Liver (tissue), 9 donors: ENCODE measurements around the gene PRSS56. TPM values are rescaled to one million over a fixed set of nuclear protein-coding genes. Genes with fewer than 3 reads are reported as not detected.

Experiments
- DNase-seq: peaks from one replicate; pipeline ENCODE4 v3.0.0-alpha.2; 2017; ENCODE audit warnings: low spot score
- H3K27ac ChIP-seq, 2 donors: one replicate each; pipeline ENCODE4 v1.7.0; 2013; ENCODE audit warnings: inconsistent platforms in 2 of 2, low read length in 2 of 2, control low read depth in 1 of 2, low read depth in 1 of 2, mild to moderate bottlenecking in 1 of 2
- H3K27me3 ChIP-seq, 4 donors: one replicate each; pipeline versions ENCODE4 v1.6.1 to v1.7.0; 2013; ENCODE audit warnings: low read length in 3 of 4, inconsistent platforms in 1 of 4, mild to moderate bottlenecking in 1 of 4, moderate library complexity in 1 of 4; ENCODE audit not compliant: control insufficient read depth in 4 of 4, insufficient read depth in 4 of 4
- H3K36me3 ChIP-seq, 4 donors: one replicate each; pipeline versions ENCODE4 v1.6.1 to v1.7.0; 2013; ENCODE audit warnings: low read length in 3 of 4, mild to moderate bottlenecking in 3 of 4, low read depth in 1 of 4, moderate library complexity in 1 of 4; ENCODE audit not compliant: control insufficient read depth in 4 of 4, insufficient read depth in 3 of 4
- H3K4me1 ChIP-seq, 4 donors: one replicate each; pipeline versions ENCODE4 v1.6.1 to v1.7.0; 2013; ENCODE audit warnings: low read length in 3 of 4, mild to moderate bottlenecking in 3 of 4, moderate library complexity in 1 of 4; ENCODE audit not compliant: control insufficient read depth in 4 of 4, insufficient read depth in 4 of 4
- H3K4me3 ChIP-seq, 3 donors: one replicate each; pipeline versions ENCODE4 v1.6.1 to v1.7.0; 2013; ENCODE audit warnings: low read length in 3 of 3, control low read depth in 1 of 3, low read depth in 1 of 3, mild to moderate bottlenecking in 1 of 3
- H3K9ac ChIP-seq, 2 donors: one replicate each; pipeline ENCODE4 v1.7.0; 2013; ENCODE audit warnings: low read length in 2 of 2, mild to moderate bottlenecking in 2 of 2, moderate library complexity in 2 of 2, control low read depth in 1 of 2, low read depth in 1 of 2
- H3K9me3 ChIP-seq, 4 donors: one replicate each; pipeline versions ENCODE4 v1.6.1 to v1.7.0; 2013; ENCODE audit warnings: low read length in 3 of 4; ENCODE audit not compliant: control insufficient read depth in 4 of 4
- ATF3 ChIP-seq: IDR thresholded peaks from 2 replicates; pipeline ENCODE4 v1.6.1; 2016; ENCODE audit warnings: antibody characterized with exemption
- EGR1 ChIP-seq, 2 donors: IDR thresholded peaks; 2 replicates each; pipeline ENCODE4 v1.6.1; 2016 to 2018; ENCODE audit warnings: antibody characterized with exemption in 2 of 2, low read depth in 2 of 2
- FOXA1 ChIP-seq: IDR thresholded peaks from 2 replicates; pipeline ENCODE4 v1.6.1; 2016; ENCODE audit warnings: antibody characterized with exemption
- FOXA2 ChIP-seq: IDR thresholded peaks from 2 replicates; pipeline ENCODE4 v1.6.1; 2016; ENCODE audit warnings: antibody characterized with exemption
- GABPA ChIP-seq, 2 donors: IDR thresholded peaks in 1 of 2; conservative IDR thresholded peaks in 1 of 2; 2 replicates each; pipeline ENCODE4 v1.6.1; 2016; ENCODE audit warnings: antibody characterized with exemption in 2 of 2, mild to moderate bottlenecking in 1 of 2, moderate library complexity in 1 of 2
- HNF4G ChIP-seq: IDR thresholded peaks from 2 replicates; pipeline ENCODE4 v1.6.1; 2016; ENCODE audit warnings: antibody characterized with exemption
- JUND ChIP-seq, 2 donors: IDR thresholded peaks; 2 replicates each; pipeline ENCODE4 v1.6.1; 2016; ENCODE audit warnings: antibody characterized with exemption in 2 of 2
- MAX ChIP-seq: IDR thresholded peaks from 2 replicates; pipeline ENCODE4 v1.6.1; 2016; ENCODE audit warnings: antibody characterized with exemption
- NR2F2 ChIP-seq: IDR thresholded peaks from 2 replicates; pipeline ENCODE4 v1.6.1; 2016; ENCODE audit warnings: antibody characterized with exemption
- RAD21 ChIP-seq, 2 donors: IDR thresholded peaks; 2 replicates each; pipeline ENCODE4 v1.6.1; 2016; ENCODE audit warnings: antibody characterized with exemption in 2 of 2, mild to moderate bottlenecking in 2 of 2
- REST ChIP-seq: IDR thresholded peaks from 2 replicates; pipeline ENCODE4 v1.6.1; 2016; ENCODE audit warnings: antibody characterized with exemption, mild to moderate bottlenecking
- RXRA ChIP-seq, 2 donors: IDR thresholded peaks; 2 replicates each; pipeline ENCODE4 v1.6.1; 2017 to 2018; ENCODE audit warnings: antibody characterized with exemption in 2 of 2, mild to moderate bottlenecking in 1 of 2
- SP1 ChIP-seq: IDR thresholded peaks from 2 replicates; pipeline ENCODE4 v1.6.1; 2018; ENCODE audit warnings: antibody characterized with exemption, mild to moderate bottlenecking
- TAF1 ChIP-seq: conservative IDR thresholded peaks from 2 replicates; pipeline ENCODE4 v1.6.1; 2016; ENCODE audit warnings: antibody characterized with exemption, mild to moderate bottlenecking
- YY1 ChIP-seq: IDR thresholded peaks from 2 replicates; pipeline ENCODE4 v1.6.1; 2016; ENCODE audit warnings: antibody characterized with exemption, mild to moderate bottlenecking
- ZBTB33 ChIP-seq: IDR thresholded peaks from 2 replicates; pipeline ENCODE4 v1.6.1; 2016; ENCODE audit warnings: antibody characterized with exemption
- WGBS: extraction: QIAGEN DNeasy Blood & Tissue Kit; methylation state at CpG from one replicate; pipeline ENCODE4 v1.1.7; 2013; 5-methylcytosine and 5-hydroxymethylcytosine counted together
- polyA plus RNA-seq, 2 donors: library from polyadenylated mRNA; stranded (reverse) in 1 of 2; unstranded in 1 of 2; fragments of 200-250 nt in 1 of 2; fragments of >200 nt in 1 of 2; fragmentation: Nextera tagmentation in 1 of 2; extraction: Ambion mirVana in 1 of 2; gene quantifications; one replicate each; pipeline versions ENCODE4 v1.2.1 to v1.2.3, GENCODE V29; 2013 to 2015
- total RNA-seq, 2 donors: library from RNA; depleted of rRNA; stranded (reverse); fragments of >200 nt; gene quantifications; one replicate each; pipeline ENCODE4 v1.2.3, GENCODE V29; 2014
- donor health status: healthy.
- donor health status: healthy.
- donor health status: healthy.
- donor health status: healthy.
- donor health status: healthy.

The PRSS56 gene
- total and polyA plus RNA-seq, 4 donors: 0.02 TPM; not detected in 3

GRCh38 chr2:232511336-232511890 lies 8.8 kb upstream of the PRSS56 start:
- no peak for DNase-seq
- no peak overlapping the region for H3K27ac ChIP-seq
- 73% methylated on average over 11 of the region's 11 CpGs for WGBS

GRCh38 chr2:232512602-232513001 lies 7.6 kb upstream of the PRSS56 start:
- no peak overlapping the region for H3K27ac ChIP-seq
- no peak overlapping the region for H3K9ac ChIP-seq
- no peaks in the 10 kb centered on the region for H3K9me3 ChIP-seq
- H3K36me3 ChIP-seq: no peaks in the 10 kb centered on the region
- DNase-seq: no peak
- WGBS: 87% methylated on average over 10 of the region's 10 CpGs
- TF ChIP-seq YY1: no peak
- no peaks in the 10 kb centered on the region for H3K27me3 ChIP-seq
- H3K4me1 ChIP-seq: no peaks in the 10 kb centered on the region
- no peak overlapping the region for H3K4me3 ChIP-seq

More at GRCh38 chr2:232511336-232511890, 8.8 kb upstream of the PRSS56 start:
- no peaks in the 10 kb centered on the region for H3K4me1 ChIP-seq
- H3K36me3 ChIP-seq: peaks cover 0 to 1% (median 0%) of the 10 kb centered on the region in 4 donors
- H3K27me3 ChIP-seq: no peaks in the 10 kb centered on the region
- H3K9me3 ChIP-seq: no peaks in the 10 kb centered on the region
- H3K9ac ChIP-seq: no peak overlapping the region
- no peak for TF ChIP-seq RXRA (IDR thresholded peaks at IDR 0.05)
- TF ChIP-seq YY1: no peak
- no peak for TF ChIP-seq RAD21 (IDR thresholded peaks at IDR 0.05)
- no peak for TF ChIP-seq TAF1
- no peak for TF ChIP-seq SP1
- TF ChIP-seq ATF3: no peak
- TF ChIP-seq GABPA (IDR thresholded peaks at IDR 0.05 in 1 of 2, conservative IDR thresholded peaks at IDR 0.05 in 1 of 2): no peak
- TF ChIP-seq FOXA2: no peak
- TF ChIP-seq EGR1 (IDR thresholded peaks at IDR 0.05; ENCODE audit: low read depth in 2 of 2): no peak
- TF ChIP-seq NR2F2: no peak
- no peak for TF ChIP-seq HNF4G
- no peak for TF ChIP-seq REST
- no peak for TF ChIP-seq JUND (IDR thresholded peaks at IDR 0.05)
- H3K4me3 ChIP-seq: no peak overlapping the region

- Histone ChIP-seq H3K27me3 (no peaks in the 10 kb centered on the region), H3K4me1 (no peaks in the 10 kb centered on the region), H3K36me3 (no peaks in the 10 kb centered on the region), H3K9ac (no peak overlapping the region), H3K9me3 (no peaks in the 10 kb centered on the region), H3K27ac (no peak overlapping the region), H3K4me3 (no peak overlapping the region)
- TF ChIP-seq FOXA2 (no peak), YY1 (no peak), SP1 (no peak), RXRA (IDR thresholded peaks at IDR 0.05) (no peak), ATF3 (no peak), REST (no peak), ZBTB33 (no peak), MAX (no peak), NR2F2 (no peak), EGR1 (IDR thresholded peaks at IDR 0.05; ENCODE audit: low read depth in 2 of 2) (no peak), RAD21 (IDR thresholded peaks at IDR 0.05) (no peak), GABPA (IDR thresholded peaks at IDR 0.05 in 1 of 2, conservative IDR thresholded peaks at IDR 0.05 in 1 of 2) (no peak), JUND (IDR thresholded peaks at IDR 0.05) (no peak), TAF1 (no peak), FOXA1 (no peak)
- WGBS: 71% methylated on average over 5 of the region's 5 CpGs
- DNase-seq: no peak
Measured at GRCh38 chr2:232513353-232513752, 6.8 kb upstream of the PRSS56 start.
